NCI-H748 treated with DMSO at 0.1 percent for 48 hours (cell line): ENCODE results near the gene MBL2.

Experiments used
- DNase-seq: peaks from one replicate; lab custom pipeline; 2025; lab: John Stamatoyannopoulos, UW

The MBL2 gene

GRCh38 chr10:52771534-52772445, 794 bp downstream of the MBL2 start:
- no peak for DNase-seq

GRCh38 chr10:52770904-52771303, 1.7 kb downstream of the MBL2 start:
- DNase-seq: no peak

- no peak for DNase-seq
These were observed 2.6 kb downstream of the MBL2 start for GRCh38 chr10:52769966-52770365.

- no peak for DNase-seq
These were observed 4.5 kb downstream of the MBL2 start for GRCh38 chr10:52768001-52768532.

GRCh38 chr10:52762088-52762487, 10.5 kb downstream of the MBL2 start:
- no peak for DNase-seq

- DNase-seq: no peak
These were observed 13.4 kb downstream of the MBL2 start for GRCh38 chr10:52759154-52759553.

GRCh38 chr10:52758406-52758805, 14.2 kb downstream of the MBL2 start:
- DNase-seq: no peak

GRCh38 chr10:52757773-52758172, 14.8 kb downstream of the MBL2 start:
- no peak for DNase-seq

GRCh38 chr10:52756966-52757365, 15.6 kb downstream of the MBL2 start:
- no peak for DNase-seq

GRCh38 chr10:52756295-52756694, 16.3 kb downstream of the MBL2 start:
- no peak for DNase-seq

- DNase-seq: no peak
These were observed 17.1 kb downstream of the MBL2 start for GRCh38 chr10:52755297-52756062.

GRCh38 chr10:52752801-52753445, 19.7 kb downstream of the MBL2 start:
- DNase-seq: no peak

- DNase-seq: no peak
These were observed 20.3 kb downstream of the MBL2 start for GRCh38 chr10:52752261-52752660.

- DNase-seq: no peak
These were observed 21.2 kb downstream of the MBL2 start for GRCh38 chr10:52751337-52751736.

GRCh38 chr10:52750629-52751028, 22.0 kb downstream of the MBL2 start:
- no peak for DNase-seq

- no peak for DNase-seq
These were observed 24.9 kb downstream of the MBL2 start for GRCh38 chr10:52747694-52748093.

GRCh38 chr10:52746169-52746568, 26.4 kb downstream of the MBL2 start:
- DNase-seq: no peak

- no peak for DNase-seq
These were observed 28.4 kb downstream of the MBL2 start for GRCh38 chr10:52744057-52744805.

- no peak for DNase-seq
These were observed 29.9 kb downstream of the MBL2 start for GRCh38 chr10:52742731-52743130.

GRCh38 chr10:52741851-52742250, 30.7 kb downstream of the MBL2 start:
- DNase-seq: no peak

- DNase-seq: no peak
These were observed 31.5 kb downstream of the MBL2 start for GRCh38 chr10:52740913-52741675.
